HG02571 (cell line): ENCODE data around the gene PAX5.

Experiments used
- ATAC-seq: cut with Tn5 transposase; IDR thresholded peaks from one replicate; pipeline ENCODE4 v1.9.1; 2021; ENCODE audit warnings: mild to moderate bottlenecking, moderate library complexity; ENCODE audit not compliant: unreplicated experiment

PAX5 gene

GRCh38 chr9:37025823-37026112, 8.3 kb downstream of the PAX5 start:
- no peak for ATAC-seq

DNA sequence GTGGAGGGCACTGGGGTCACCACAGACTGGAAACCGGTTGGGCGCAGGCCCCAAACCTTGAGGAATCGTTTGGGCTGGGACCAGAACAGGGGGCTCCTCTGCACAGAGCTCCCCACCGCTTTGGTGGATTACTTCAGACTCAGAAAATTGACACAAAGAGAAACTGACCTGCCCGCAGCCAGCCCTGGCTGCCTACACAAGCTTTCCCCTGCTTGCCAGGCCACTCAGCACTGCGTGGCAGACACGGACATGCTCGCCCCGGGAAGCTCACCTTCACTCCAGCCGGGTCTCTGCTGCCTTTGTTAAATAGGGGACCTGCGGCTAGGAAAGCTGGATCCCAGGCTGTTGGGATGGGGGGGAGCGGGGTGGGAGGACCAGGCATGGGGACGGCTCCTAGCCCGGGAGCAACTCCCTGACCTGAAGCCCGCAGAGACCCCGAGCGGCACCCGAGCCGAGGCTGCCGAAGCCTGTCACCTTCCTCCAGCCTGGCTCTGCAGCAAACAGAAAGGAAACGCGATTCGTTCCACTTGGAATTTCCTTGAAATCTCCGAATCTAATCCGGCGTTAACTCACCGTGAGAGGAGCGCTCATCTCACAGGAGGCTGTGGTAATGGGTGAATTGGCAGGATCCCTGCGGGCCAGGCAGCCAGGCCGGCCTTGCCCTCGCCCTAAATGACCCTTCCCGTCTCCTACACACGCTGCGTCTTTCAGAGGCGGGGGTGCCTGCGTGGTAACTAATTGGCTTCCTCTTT, 8.8 kb downstream of the PAX5 start:
- ATAC-seq = no peak

DNA sequence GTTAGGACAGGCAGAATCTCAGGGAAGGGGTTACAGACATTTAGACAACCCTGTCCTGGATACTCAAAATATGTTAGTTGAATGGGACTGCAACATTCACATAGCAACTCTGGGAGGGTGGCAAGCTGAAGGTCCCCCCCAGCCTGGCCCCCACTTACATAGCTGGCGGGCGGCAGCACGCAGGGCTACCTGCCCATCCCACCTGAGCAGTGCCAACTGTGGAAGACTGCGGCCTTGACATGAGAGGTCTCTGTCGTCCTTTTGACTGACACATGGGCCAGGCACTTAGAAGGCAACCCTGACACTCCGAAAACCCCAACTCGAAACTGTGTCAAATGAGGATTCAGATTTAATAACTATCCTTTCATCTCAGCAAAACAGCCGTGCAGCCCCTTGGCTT, 16.5 kb downstream of the PAX5 start:
- no peak for ATAC-seq

DNA sequence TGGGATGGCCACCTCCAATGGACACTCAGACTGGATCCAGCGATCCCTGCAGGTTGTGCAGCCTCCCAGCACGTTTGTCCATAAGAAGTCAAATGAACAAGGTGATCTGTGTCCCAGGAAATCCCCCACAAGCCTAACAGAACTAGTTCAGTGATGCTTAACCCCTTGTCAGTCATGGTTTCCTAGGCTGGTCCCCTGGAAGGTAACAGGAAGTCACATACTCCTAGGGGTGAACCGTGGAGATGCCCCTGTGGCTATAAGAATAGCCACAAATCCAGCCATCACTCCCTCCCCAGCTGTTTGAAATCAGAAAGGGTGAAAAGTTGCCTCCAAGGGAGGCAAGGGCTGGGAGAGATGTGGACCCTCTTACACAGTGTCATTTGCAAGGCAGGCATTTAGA, 22.5 kb downstream of the PAX5 start:
- no peak for ATAC-seq

- no peak for ATAC-seq
These were observed 23.1 kb downstream of the PAX5 start for GRCh38 chr9:37010976-37011375.

DNA sequence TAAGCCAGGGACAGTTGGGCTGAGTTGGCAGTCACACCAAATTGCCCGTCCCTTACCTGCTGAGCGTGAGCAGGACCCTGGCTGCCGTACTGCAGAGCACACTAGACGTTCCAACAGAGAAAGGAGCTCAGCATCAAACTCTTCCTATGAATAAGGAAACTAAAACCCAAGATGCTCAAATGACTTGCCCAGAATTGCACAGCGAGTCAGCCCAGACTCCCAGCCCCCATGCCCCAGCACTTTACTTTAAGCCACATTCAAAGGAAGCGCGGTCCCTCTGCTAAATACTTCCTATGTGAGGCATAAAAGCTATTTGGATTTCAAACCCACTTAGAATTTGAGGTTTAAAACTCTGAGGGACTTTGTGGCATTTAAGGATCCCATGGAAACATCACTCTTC, 23.9 kb downstream of the PAX5 start:
- no peak for ATAC-seq

DNA sequence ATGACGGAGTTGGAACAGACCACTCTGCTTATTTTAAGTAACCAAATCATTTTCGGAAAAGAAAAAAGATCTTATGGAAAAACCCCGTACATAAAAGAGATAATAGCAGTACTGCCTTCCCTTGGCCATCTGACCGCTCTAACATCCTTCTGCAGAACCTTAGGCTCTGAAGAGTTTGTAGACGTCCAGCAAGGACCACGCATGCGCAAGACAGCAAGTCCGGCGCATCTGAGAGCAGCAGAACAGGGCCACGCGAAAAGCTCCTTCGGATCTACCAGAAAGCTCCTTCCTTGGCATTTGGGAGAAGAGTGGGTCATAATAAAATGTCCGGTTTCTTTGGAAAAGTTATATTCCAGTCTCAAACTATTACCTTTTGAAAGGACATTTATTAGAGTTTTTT, 26.8 kb downstream of the PAX5 start:
- no peak for ATAC-seq

- ATAC-seq = no peak
These were observed 28.4 kb downstream of the PAX5 start for GRCh38 chr9:37005517-37006140.

DNA sequence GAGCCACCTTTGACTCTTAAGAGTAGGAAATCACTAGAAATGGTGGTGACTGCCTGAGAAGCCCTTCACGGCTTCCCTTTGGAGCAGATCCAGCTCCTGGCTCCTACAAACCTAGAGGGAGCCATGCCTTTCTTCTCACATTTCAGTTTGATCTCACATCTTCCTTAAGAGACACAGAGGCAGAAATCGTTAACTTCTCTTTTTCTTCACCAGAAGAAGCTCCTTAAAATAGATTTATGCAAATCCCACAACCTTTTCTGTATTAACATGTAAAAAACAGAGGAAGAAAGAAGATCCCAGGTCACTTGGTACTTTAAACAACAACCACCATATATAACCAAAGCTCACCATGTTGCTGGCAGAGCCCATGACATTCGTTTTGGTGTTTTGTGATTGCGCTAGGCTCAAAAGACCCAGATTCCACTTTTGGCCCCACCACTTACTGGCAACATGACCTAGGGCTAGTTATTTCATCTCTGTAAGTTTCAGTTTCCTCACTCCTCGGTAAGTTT, 29.6 kb downstream of the PAX5 start:
- no peak for ATAC-seq

GRCh38 chr9:37002413-37003217, 31.5 kb downstream of the PAX5 start:
- ATAC-seq = no peak

DNA sequence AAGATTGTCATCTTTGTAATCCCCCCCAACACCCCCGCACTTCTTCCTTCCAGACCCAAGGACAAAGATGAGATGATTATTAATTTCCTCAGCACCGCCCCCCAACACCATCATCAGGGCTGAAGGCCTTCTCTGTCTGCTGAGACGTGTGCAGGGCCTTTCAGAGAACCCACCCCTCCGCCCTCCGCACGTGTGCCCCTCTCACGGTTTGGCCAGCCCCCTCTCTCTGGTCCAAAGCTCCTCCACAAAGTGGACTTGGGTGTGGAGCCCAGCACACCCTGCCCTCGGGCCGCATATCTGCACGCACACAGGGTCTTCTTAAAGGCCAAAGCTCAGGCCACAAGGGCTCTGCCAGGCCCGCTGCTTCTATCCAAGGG, 32.0 kb downstream of the PAX5 start:
- ATAC-seq = no peak

- no peak for ATAC-seq
These were observed 32.6 kb downstream of the PAX5 start for GRCh38 chr9:37001459-37001858.

- ATAC-seq = no peak
These were observed 34.2 kb downstream of the PAX5 start for GRCh38 chr9:36999728-37000333.

DNA sequence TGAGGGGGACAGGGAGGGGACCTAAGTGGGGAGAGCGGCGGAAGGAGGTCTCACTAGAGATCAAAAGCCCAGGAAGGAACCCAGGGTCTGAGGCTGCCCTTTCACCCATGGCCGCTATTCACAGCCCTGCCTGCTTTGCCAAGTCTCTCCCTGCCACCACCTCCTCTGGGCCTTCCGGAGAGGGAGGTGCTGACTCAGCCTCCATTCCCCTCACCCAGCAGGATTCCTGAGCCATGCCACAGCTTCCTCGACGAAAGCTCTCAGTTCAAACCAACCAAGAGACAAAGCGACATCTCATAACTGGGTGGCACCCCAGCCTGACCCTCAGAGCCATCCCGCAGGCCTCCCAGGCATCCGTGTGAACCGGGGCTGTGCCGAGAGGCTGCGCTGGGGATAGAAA, 36.7 kb downstream of the PAX5 start:
- ATAC-seq = no peak

DNA sequence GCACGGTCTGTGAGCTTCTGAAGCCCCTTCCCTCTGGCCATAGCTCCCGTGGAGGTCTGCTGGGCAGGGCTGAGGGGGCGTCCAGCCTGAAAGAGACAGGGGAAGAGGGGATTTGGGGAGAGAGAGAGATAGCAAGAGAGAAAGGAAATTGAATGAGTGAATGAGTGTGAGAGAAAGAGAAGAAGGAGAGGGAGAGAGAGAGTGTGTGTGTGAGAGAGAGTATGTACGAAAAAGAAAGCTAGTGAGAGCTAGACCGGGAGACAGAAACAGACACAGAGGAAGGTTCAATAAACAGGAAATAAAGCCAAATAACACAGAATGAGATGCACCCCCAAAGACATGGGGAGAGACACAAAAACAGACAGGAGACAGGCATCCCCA, 37.4 kb downstream of the PAX5 start:
- no peak for ATAC-seq

DNA sequence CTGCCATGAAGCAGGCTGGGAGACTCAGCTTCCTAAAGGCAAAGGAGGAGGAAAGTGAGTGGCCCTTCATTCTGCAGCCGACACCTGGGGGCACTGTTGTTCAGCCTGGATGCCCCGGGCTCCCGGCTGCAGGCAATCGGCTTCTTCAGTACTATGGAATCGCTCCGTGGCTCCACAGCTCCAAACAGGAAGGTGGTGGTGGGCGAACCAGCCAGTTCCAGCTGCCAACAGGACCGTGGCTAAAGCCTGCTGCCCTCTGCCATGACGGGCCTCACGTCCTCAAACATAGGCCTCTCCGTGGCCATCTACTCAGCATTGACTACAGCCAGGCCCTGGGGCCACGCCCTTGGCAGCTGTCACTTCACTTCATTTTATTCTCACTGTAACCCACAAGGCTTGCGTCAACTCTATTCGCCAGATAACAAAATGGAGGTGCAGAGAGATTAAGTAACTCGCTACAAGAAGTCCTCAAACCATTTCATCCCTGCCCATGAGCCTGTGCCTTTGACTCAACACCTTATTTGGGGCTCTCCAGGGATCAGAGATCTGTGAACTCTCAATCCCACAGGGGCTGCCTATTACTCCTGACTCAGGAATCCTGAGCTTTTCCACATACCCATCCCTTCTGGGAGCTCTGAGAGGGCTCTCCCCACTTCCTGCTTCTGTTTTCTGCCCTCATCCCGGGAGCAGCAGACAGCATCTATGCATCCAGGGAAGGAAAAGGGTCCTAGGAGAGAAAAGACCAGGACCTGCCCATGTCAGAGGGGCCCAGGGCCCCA, 38.0 kb downstream of the PAX5 start:
- no peak for ATAC-seq

- peak; percentile 45 for ATAC-seq
These were observed 39.9 kb downstream of the PAX5 start for GRCh38 chr9:36993933-36994764.

DNA sequence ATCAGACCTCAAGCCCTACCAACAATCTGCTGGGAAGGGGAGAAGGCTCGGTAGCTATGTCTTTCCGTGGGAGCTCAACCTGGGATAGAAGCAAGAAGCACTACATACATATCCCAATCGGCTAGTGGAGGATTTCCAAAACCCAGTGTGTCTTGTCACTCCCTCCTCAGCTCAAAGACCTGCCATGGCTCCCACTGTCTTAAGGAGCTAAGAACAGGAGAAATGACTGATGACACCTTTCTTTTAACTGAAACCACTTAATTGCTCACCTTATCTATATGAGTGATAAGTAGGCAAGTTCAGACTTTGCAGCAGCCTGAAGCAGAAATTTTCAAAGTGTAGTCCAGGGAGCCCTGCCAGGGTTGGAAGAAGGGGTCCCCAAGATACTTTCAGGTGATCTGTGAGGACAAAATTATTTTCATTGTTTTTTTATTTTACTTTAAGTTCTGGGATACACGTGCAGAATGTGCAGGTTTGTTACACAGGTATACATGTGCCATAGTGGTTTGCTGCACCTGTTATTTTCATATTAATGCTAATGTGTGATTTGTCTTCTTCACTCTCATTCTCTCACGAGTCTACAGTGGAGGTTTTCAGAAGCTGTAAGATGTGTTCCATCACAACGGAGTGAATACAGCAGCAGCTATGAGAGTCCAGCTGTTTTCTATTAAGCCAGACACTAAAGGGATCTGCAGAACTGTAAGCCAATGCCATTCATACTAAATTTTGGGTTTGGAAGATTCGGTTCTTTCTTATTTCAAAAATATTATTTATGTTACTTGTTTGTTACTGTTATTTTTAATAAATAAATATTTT, 41.4 kb downstream of the PAX5 start:
- ATAC-seq = no peak

DNA sequence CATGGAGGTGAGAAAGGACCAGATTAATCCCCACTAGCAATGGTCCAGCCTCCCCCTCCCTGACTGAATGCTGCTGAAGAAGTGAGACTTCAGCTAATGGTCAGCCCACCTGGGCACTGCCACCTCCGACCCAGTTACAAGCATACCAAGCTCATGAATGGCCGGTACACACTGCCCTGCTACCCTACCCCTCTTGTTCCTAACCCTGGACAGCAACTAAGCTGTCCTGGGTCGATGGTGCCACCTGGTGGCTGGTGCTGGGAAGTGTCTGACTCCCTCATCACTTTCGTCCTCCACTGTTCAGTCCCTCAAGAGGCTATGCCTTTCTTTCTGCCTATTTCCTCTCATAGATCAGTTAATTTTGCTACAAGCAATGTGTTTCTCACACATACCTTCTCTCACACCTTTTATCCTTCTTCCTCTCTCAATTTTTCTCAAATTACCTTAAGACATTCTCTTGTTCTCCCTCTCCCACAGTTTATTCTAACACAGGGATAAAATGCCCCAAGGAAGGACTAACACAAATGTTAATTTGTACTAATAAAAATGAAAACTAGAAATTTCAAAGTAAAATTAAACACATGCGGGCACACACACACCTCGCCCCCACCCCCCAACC, 42.4 kb downstream of the PAX5 start:
- no peak for ATAC-seq
